K562 (cell line): Measurements from ENCODE around the gene RNF126. TPM values are rescaled to one million over a fixed set of nuclear protein-coding genes. Genes with fewer than 3 reads are reported as not detected.
A peak's percentile ranks its signal among the peaks of the same experiment; 100 is the strongest.

ENCODE experiments used
- HMGXB4 ChIP-seq: sonication (generic); formaldehyde crosslinking; IDR thresholded peaks from 2 replicates; pipeline ENCODE4 v1.8.1; 2023; ENCODE audit warnings: mild to moderate bottlenecking, missing genetic modification reagents
- ILF3 ChIP-seq: fragments of 450-650 bp; IDR thresholded peaks from 2 replicates; pipeline ENCODE4 v1.6.1; 2018; ENCODE audit warnings: antibody characterized with exemption, mild to moderate bottlenecking, moderate library complexity, borderline replicate concordance
- NR0B1 ChIP-seq: fragments of 450-650 bp; IDR thresholded peaks from one replicate; pipeline ENCODE4 v1.6.1; 2018; ENCODE audit warnings: mild to moderate bottlenecking, moderate library complexity; ENCODE audit not compliant: partially characterized antibody
- POLR2B ChIP-seq: fragments of 450-650 bp; IDR thresholded peaks from 2 replicates; pipeline ENCODE4 v1.6.1; 2018; ENCODE audit warnings: low read depth; ENCODE audit not compliant: partially characterized antibody
- ZNF449 ChIP-seq: fragments of 250-450 bp; sonication (Bioruptor Pico); IDR thresholded peaks from 2 replicates; pipeline ENCODE4 v1.8.0; 2022; ENCODE audit warnings: moderate library complexity, mild to moderate bottlenecking, inconsistent platforms
- polyA plus RNA-seq, 8 experiments: library from polyadenylated mRNA; depleted of rRNA in 4 of 8; stranded (reverse) in 5 of 8; unstranded in 3 of 8; fragments of >200 nt; fragmentation: Nextera tagmentation in 2 of 8; fragmentation: Illumina TruSeq in 1 of 8; extraction: Ambion mirVana in 2 of 8; extraction: Trizol in 1 of 8; gene quantifications; 2 replicates each; pipeline versions ENCODE4 v1.2.1 to v1.2.3, GENCODE V29; 2011 to 2014; ENCODE audit warnings: inconsistent platforms in 1 of 8, missing spikeins in 1 of 8
- total RNA-seq, 7 experiments: library from RNA; depleted of rRNA in 6 of 7; stranded (reverse); fragments of >200 nt in 6 of 7; fragmentation: Illumina TruSeq in 2 of 7; extraction: Trizol in 2 of 7; gene quantifications; 2 replicates each; pipeline versions ENCODE4 v1.2.1 to v1.2.3, GENCODE V29; 2011 to 2021; ENCODE audit warnings: low replicate concordance in 1 of 7

RNF126 gene
- total and polyA plus RNA-seq, 9 of the 15 experiments (the other 6 are each of a cell fraction or from before 2014, with no cell fraction given) = 0.27 to 101 (median 12.3) TPM

- TF ChIP-seq NR0B1 (no peak), HMGXB4 (CRISPR knock-in tag) (peak; percentile 91; the same call in 1 of the 2 replicates), ZNF449 (CRISPR knock-in tag) (no peak), POLR2B (peak; percentile 91), ILF3 (no peak; the same call in 1 of the 2 replicates)
Measured at GRCh38 chr19:680287-681028, 17.4 kb upstream of the RNF126 start (continued).
